HL-60 (cell line): ENCODE data around the gene TMEM132D.

ENCODE experiments used
- GABPA ChIP-seq: IDR thresholded peaks from 2 replicates; pipeline ENCODE4 v1.6.1; 2012; ENCODE audit warnings: low read depth
- POLR2AphosphoS5 ChIP-seq: IDR thresholded peaks from 2 replicates; pipeline ENCODE4 v1.6.1; 2012; ENCODE audit warnings: low read depth
- REST ChIP-seq: IDR thresholded peaks from 2 replicates; pipeline ENCODE4 v1.6.1; 2012; ENCODE audit warnings: low read depth; ENCODE audit not compliant: insufficient replicate concordance
- TF ChIP-seq, protein P1 (sequence below): IDR thresholded peaks from one replicate; pipeline ENCODE4 v1.5.1; 2011; ENCODE audit warnings: low read length, control low read depth, inconsistent platforms; ENCODE audit not compliant: insufficient read depth

GRCh38 chr12:129901254-129901653, 2.6 kb downstream of the TMEM132D start:
- TF ChIP-seq POLR2AphosphoS5 (no peak), REST (no peak), GABPA (no peak)
- TF ChIP-seq, protein P1, sequence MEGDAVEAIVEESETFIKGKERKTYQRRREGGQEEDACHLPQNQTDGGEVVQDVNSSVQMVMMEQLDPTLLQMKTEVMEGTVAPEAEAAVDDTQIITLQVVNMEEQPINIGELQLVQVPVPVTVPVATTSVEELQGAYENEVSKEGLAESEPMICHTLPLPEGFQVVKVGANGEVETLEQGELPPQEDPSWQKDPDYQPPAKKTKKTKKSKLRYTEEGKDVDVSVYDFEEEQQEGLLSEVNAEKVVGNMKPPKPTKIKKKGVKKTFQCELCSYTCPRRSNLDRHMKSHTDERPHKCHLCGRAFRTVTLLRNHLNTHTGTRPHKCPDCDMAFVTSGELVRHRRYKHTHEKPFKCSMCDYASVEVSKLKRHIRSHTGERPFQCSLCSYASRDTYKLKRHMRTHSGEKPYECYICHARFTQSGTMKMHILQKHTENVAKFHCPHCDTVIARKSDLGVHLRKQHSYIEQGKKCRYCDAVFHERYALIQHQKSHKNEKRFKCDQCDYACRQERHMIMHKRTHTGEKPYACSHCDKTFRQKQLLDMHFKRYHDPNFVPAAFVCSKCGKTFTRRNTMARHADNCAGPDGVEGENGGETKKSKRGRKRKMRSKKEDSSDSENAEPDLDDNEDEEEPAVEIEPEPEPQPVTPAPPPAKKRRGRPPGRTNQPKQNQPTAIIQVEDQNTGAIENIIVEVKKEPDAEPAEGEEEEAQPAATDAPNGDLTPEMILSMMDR: no peak
